ENCODE measurements around the gene DAPL1.

DNA sequence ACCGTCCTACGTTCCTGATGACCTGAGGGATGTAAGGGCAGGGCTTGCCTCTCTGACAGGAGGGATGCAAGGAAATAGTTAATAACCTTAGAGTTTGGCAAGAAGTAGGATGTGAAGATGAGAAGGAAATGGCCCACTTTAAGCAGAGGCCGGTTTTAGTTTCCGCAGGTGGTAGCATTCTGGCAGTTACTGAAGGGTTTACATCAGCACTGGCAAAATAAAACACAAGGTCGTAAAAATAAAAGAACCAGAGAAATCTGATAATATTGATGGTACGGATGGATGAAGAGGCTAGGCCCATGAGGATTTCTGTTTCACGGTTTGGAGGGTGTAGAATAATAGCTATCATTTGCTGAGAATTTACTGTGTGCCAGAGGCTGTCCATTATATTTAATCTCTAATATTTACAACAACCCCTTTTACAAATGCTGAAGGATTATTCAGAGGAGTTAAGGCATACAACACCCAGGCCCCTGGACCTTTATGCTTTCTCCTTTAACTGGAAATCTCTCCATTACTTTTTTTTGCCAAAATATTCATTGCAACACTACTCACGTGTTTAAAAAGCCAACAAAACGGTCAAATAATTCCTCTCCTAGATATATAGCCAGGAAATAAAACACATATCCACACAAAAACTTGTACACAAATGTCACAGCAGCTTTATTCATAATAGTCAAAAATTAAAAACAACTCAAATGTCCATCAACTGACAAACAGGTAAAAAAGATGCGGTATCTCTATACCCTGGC is 28.5 kb downstream of the DAPL1 start:
- TF ChIP-seq, protein P1, sequence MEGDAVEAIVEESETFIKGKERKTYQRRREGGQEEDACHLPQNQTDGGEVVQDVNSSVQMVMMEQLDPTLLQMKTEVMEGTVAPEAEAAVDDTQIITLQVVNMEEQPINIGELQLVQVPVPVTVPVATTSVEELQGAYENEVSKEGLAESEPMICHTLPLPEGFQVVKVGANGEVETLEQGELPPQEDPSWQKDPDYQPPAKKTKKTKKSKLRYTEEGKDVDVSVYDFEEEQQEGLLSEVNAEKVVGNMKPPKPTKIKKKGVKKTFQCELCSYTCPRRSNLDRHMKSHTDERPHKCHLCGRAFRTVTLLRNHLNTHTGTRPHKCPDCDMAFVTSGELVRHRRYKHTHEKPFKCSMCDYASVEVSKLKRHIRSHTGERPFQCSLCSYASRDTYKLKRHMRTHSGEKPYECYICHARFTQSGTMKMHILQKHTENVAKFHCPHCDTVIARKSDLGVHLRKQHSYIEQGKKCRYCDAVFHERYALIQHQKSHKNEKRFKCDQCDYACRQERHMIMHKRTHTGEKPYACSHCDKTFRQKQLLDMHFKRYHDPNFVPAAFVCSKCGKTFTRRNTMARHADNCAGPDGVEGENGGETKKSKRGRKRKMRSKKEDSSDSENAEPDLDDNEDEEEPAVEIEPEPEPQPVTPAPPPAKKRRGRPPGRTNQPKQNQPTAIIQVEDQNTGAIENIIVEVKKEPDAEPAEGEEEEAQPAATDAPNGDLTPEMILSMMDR (IDR thresholded peaks at IDR 0.05) = no peak
- TF ChIP-seq POLR2AphosphoS5 (IDR thresholded peaks at IDR 0.05; ENCODE audit: low read depth, low read length) (no peak), SIN3A (IDR thresholded peaks at IDR 0.05; ENCODE audit: borderline replicate concordance, insufficient read depth, low read depth, low read length) (no peak), TCF7L2 (IDR thresholded peaks at IDR 0.05; ENCODE audit: low read depth, low read length) (no peak)
- TF ChIP-seq, protein P2, sequence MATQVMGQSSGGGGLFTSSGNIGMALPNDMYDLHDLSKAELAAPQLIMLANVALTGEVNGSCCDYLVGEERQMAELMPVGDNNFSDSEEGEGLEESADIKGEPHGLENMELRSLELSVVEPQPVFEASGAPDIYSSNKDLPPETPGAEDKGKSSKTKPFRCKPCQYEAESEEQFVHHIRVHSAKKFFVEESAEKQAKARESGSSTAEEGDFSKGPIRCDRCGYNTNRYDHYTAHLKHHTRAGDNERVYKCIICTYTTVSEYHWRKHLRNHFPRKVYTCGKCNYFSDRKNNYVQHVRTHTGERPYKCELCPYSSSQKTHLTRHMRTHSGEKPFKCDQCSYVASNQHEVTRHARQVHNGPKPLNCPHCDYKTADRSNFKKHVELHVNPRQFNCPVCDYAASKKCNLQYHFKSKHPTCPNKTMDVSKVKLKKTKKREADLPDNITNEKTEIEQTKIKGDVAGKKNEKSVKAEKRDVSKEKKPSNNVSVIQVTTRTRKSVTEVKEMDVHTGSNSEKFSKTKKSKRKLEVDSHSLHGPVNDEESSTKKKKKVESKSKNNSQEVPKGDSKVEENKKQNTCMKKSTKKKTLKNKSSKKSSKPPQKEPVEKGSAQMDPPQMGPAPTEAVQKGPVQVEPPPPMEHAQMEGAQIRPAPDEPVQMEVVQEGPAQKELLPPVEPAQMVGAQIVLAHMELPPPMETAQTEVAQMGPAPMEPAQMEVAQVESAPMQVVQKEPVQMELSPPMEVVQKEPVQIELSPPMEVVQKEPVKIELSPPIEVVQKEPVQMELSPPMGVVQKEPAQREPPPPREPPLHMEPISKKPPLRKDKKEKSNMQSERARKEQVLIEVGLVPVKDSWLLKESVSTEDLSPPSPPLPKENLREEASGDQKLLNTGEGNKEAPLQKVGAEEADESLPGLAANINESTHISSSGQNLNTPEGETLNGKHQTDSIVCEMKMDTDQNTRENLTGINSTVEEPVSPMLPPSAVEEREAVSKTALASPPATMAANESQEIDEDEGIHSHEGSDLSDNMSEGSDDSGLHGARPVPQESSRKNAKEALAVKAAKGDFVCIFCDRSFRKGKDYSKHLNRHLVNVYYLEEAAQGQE (IDR thresholded peaks at IDR 0.05; ENCODE audit: insufficient read depth in 1 of 2, low read depth in 2 of 2, low read length in 1 of 2) = no peak

Measured in Panc1 (cell line).